Measurements from ENCODE around the gene C9. TPM values are rescaled to one million over a fixed set of nuclear protein-coding genes. Genes with fewer than 3 reads are reported as not detected.
A peak's percentile ranks its signal among the peaks of the same experiment; 100 is the strongest.

Gene C9
- polyA plus RNA-seq, 1 donor (not counting 4 experiments of a cell fraction or from before 2014, with no cell fraction given) = 0.04 TPM

DNA sequence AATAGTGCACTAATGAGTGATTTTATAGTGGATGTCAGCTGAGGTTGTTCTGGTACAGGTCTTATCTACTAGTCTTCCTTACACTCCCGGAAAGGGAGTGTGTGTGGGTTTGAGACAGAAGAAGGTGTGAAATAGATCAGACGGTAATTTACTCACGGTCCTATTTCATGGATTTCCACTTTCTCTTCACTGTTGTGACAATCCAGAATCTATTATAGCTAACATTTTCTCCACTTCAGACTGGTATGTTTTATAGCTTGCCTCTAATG lies 7.0 kb upstream of the C9 start:
- DNase-seq (ENCODE audit: low read depth, low spot score) (no peak), FAIRE-seq (no peak)
- Histone ChIP-seq H3K4me1 (ENCODE audit: control insufficient read depth, extremely low read depth, insufficient read depth, low read length) (peaks cover 2% of the 10 kb centered on the region), H3K36me3 (ENCODE audit: control insufficient read depth in 2 of 2, extremely low read depth in 1 of 2, insufficient read depth in 2 of 2, low read length in 2 of 2) (peaks cover 0 to 2% of the 10 kb centered on the region in 2 experiments), H3K27ac (ENCODE audit: control insufficient read depth, insufficient read depth, low read length) (no peak overlapping the region), H3K4me2 (ENCODE audit: control insufficient read depth, extremely low read depth, insufficient read depth, low read depth, low read length) (no peak overlapping the region), H2AFZ (ENCODE audit: control insufficient read depth, low read length) (no peak overlapping the region), H3K27me3 (ENCODE audit: control insufficient read depth, extremely low read depth, insufficient read depth, low read length) (no peaks in the 10 kb centered on the region), H3K9me1 (ENCODE audit: control insufficient read depth, extremely low read depth, insufficient read depth, low read length) (no peaks in the 10 kb centered on the region), H4K20me1 (ENCODE audit: control insufficient read depth, extremely low read depth, insufficient read depth, low read length) (no peaks in the 10 kb centered on the region), H3K4me3 (ENCODE audit: control insufficient read depth in 2 of 3, extremely low read depth in 1 of 3, insufficient read depth in 2 of 3, low read depth in 1 of 3, low read length in 3 of 3) (no peak overlapping the region), H3K9ac (ENCODE audit: control insufficient read depth, extremely low read depth, insufficient read depth, low read length) (no peak overlapping the region), H3K9me3 (ENCODE audit: control insufficient read depth, low read depth, low read length) (no peaks in the 10 kb centered on the region), H3K79me2 (ENCODE audit: control insufficient read depth, insufficient read depth, low read length) (no peaks in the 10 kb centered on the region)
- no peak for TF ChIP-seq EZH2 (IDR thresholded peaks at IDR 0.05; ENCODE audit: low read length)
- TF ChIP-seq, protein P1, sequence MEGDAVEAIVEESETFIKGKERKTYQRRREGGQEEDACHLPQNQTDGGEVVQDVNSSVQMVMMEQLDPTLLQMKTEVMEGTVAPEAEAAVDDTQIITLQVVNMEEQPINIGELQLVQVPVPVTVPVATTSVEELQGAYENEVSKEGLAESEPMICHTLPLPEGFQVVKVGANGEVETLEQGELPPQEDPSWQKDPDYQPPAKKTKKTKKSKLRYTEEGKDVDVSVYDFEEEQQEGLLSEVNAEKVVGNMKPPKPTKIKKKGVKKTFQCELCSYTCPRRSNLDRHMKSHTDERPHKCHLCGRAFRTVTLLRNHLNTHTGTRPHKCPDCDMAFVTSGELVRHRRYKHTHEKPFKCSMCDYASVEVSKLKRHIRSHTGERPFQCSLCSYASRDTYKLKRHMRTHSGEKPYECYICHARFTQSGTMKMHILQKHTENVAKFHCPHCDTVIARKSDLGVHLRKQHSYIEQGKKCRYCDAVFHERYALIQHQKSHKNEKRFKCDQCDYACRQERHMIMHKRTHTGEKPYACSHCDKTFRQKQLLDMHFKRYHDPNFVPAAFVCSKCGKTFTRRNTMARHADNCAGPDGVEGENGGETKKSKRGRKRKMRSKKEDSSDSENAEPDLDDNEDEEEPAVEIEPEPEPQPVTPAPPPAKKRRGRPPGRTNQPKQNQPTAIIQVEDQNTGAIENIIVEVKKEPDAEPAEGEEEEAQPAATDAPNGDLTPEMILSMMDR (optimal IDR thresholded peaks at IDR 0.05 in 1 of 3, IDR thresholded peaks at IDR 0.05 in 1 of 3, conservative IDR thresholded peaks at IDR 0.05 in 1 of 3; ENCODE audit: extremely low read depth in 1 of 3, insufficient read depth in 2 of 3, low read length in 3 of 3) = no peak
- dilution Hi-C loops (cut with MboI; ENCODE audit: extremely low pct_ligation_motif_present, low sequenced_read_pairs) = no loop called here

GRCh38 chr5:39370555-39371366 lies 6.5 kb upstream of the C9 start:
- H3K9me1 ChIP-seq (ENCODE audit: control insufficient read depth, extremely low read depth, insufficient read depth, low read length) = no peaks in the 10 kb centered on the region
- no peak for FAIRE-seq

More at GRCh38 chr5:39370555-39371366, 6.5 kb upstream of the C9 start:
- H3K4me2 ChIP-seq (ENCODE audit: control insufficient read depth, extremely low read depth, insufficient read depth, low read depth, low read length) = peak overlapping the region; percentile 10
- no peaks in the 10 kb centered on the region for H4K20me1 ChIP-seq (ENCODE audit: control insufficient read depth, extremely low read depth, insufficient read depth, low read length)
- no peaks in the 10 kb centered on the region for H3K79me2 ChIP-seq (ENCODE audit: control insufficient read depth, insufficient read depth, low read length)
- no peak overlapping the region for H3K27ac ChIP-seq (ENCODE audit: control insufficient read depth, insufficient read depth, low read length)
- no peaks in the 10 kb centered on the region for H3K9me3 ChIP-seq (ENCODE audit: control insufficient read depth, low read depth, low read length)
- DNase-seq (ENCODE audit: low read depth, low spot score) = no peak
- H3K27me3 ChIP-seq (ENCODE audit: control insufficient read depth, extremely low read depth, insufficient read depth, low read length) = no peaks in the 10 kb centered on the region
- no peak overlapping the region for H3K9ac ChIP-seq (ENCODE audit: control insufficient read depth, extremely low read depth, insufficient read depth, low read length)
- peaks cover 2% of the 10 kb centered on the region for H3K4me1 ChIP-seq (ENCODE audit: control insufficient read depth, extremely low read depth, insufficient read depth, low read length)
- no peak overlapping the region for H3K4me3 ChIP-seq (ENCODE audit: control insufficient read depth in 2 of 3, extremely low read depth in 1 of 3, insufficient read depth in 2 of 3, low read depth in 1 of 3, low read length in 3 of 3)
- dilution Hi-C loops (cut with MboI; ENCODE audit: extremely low pct_ligation_motif_present, low sequenced_read_pairs) = no loop called here
- peaks cover 0 to 2% of the 10 kb centered on the region in 2 experiments for H3K36me3 ChIP-seq (ENCODE audit: control insufficient read depth in 2 of 2, extremely low read depth in 1 of 2, insufficient read depth in 2 of 2, low read length in 2 of 2)
- H2AFZ ChIP-seq (ENCODE audit: control insufficient read depth, low read length) = peak overlapping the region; percentile 27
- TF ChIP-seq, protein P1 (optimal IDR thresholded peaks at IDR 0.05 in 1 of 3, IDR thresholded peaks at IDR 0.05 in 1 of 3, conservative IDR thresholded peaks at IDR 0.05 in 1 of 3; ENCODE audit: extremely low read depth in 1 of 3, insufficient read depth in 2 of 3, low read length in 3 of 3) = no peak
- TF ChIP-seq EZH2 (IDR thresholded peaks at IDR 0.05; ENCODE audit: low read length) = no peak
